HG02840 (cell line): ENCODE measurements around the gene NPPA.
"Not testable (repeated sequence)": the region's sequence is repeated elsewhere in the genome, so short reads cannot be mapped to it uniquely, and the experiment has no call there.

Experiments
- ATAC-seq: cut with Tn5 transposase; IDR thresholded peaks from one replicate; pipeline ENCODE4 v1.9.1; 2021; ENCODE audit warnings: mild to moderate bottlenecking, moderate library complexity, moderate number of reproducible peaks; ENCODE audit not compliant: unreplicated experiment, low FRiP score

The NPPA gene

DNA sequence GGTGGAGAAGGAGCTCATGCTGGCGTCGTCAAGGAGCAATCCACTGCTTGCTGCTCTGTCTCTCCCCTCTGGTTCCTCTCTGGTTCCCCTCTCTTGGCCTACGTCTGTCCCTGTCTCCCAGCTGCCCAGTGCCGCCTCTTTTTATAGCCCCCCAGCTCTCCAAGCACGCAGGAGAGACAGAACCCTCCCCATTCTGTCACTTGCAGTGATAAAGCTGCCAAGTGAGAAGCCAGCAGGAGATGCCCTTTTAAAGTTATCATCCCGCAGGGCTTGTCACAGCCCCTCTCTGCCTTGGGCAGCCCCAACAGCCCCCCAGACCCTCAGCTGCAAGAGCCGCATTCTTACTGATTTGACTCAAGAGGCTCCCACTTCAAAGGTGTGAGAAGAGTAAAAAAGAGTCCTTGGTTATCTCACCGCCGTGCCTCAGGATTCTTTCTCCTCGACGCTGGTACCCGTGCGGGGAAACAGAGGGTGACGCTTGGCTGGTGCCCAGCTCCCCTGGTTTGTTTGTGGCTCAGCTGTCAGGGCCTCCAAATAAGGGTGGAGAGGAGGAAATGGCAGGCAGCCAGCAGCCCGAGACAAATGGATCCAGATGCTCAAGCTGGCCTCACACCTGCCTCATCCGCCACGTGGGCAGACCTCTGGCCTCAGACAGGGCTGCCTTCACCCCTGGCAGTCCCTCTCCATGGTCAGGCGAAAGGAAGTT is at the start of gene NPPA:
Gene NPPA (minus strand): TSS at position 117 of the 706 bp plus-strand sequence. CDS start 99 bp downstream, at position 18.
- no peak for ATAC-seq

DNA sequence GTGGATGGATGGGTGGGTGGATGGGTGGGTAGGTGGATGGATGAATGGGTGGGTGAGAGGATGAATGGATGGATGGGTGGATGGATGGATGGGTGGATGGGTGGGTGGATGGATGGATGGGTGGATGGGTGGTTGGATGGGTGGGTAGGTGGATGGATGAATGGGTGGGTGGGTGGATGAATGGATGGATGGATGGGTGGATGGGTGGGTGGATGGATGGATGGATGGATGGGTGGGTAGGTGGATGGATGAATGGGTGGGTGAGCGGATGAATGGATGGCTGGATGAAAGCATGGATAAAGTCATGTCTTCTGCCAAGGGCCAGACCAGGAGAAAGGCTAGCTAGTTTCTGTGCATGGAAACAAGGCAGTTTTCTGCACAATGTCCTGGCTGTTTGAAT is 46.9 kb upstream of the NPPA start:
- ATAC-seq = not testable (repeated sequence)

DNA sequence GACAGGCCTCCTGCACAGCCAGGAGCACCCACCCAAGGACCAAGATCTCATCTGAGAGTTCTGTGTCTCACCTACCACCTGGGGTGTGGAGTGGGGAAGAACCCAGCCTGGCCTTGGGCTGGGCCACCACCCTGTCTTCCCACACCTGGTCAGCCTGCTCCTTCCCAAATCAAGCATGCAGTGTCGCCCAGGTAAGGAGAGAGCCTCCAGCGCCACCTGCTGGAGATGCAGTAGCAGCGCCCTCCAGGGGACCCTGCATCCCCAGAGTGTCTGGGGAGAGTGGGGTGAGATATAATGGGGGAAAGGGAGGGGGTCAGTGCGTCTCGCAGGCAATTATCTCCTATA is 46.3 kb upstream of the NPPA start:
- ATAC-seq = no peak

DNA sequence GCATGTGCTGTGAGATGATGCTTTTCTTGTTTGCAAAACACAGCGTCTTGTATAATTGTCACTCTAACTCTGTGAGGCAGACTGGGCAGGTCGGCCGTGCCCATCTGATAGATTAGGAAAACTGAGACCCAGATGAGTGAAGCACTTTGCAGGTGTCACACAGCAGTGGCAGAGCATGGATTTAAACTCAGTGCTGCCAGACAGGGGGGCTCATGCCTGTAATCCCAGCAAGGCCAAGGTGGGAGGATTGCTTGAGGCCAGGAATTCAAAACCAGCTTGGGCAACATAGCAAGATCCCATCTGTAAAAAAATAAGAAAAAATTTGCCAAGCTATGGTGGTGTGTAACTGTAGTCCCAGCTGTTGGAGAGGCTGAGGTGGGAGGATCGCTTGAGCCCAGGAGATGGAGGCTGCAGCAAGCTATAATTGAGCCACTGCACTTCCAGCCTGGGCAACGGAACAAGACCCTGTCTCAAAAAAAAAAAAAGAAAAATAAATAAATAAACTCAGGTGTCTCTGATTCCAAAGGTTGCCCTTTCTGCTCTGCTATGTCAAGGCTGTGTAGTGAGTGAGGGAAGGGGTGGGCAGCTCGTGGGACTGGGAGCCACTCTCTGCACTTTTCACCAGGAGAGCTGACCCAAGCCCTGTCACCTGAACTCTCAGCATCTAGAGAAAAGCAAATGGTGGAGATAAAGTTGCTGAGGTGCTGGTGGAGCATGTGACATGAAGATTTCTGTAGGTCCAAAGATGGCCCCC is 44.0 kb upstream of the NPPA start:
- ATAC-seq = no peak

- no peak for ATAC-seq
These were observed 41.3 kb upstream of the NPPA start for GRCh38 chr1:11888877-11889208.

DNA sequence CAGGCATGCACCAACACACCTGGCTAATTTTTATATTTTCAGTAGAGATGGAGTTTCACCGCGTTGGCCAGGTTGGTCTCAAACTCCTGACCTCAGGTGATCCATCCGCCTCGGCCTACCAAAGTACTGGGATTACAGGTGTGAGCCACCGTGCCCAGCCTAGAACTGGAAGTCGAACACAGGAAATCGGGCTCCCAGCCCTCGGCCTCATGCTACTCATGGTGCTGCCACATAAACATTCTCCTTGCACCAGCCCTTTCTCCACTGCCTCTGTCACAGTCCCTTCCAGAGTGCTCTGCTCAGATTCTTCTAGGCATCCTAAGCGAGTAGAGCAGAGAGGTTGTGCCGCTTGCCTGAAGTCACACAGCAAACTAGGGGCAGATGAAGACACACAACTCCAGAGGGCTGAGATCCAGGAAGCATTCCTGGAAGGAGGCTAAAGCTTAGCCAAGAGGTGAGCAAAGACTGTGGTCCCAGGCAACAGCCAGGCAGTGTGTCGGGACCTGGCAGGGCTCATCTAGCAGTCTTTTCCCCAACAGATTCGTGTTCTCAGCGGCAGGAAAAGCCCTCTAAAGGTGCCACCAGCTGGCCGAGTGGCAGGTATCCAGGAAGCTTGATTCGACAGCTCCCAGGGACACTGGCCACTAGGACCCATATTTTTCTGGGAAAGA is 40.8 kb upstream of the NPPA start:
- ATAC-seq = no peak

GRCh38 chr1:11887666-11888007 is 40.1 kb upstream of the NPPA start:
- no peak for ATAC-seq

- ATAC-seq = no peak
These were observed 39.5 kb upstream of the NPPA start for GRCh38 chr1:11886986-11887665.

DNA sequence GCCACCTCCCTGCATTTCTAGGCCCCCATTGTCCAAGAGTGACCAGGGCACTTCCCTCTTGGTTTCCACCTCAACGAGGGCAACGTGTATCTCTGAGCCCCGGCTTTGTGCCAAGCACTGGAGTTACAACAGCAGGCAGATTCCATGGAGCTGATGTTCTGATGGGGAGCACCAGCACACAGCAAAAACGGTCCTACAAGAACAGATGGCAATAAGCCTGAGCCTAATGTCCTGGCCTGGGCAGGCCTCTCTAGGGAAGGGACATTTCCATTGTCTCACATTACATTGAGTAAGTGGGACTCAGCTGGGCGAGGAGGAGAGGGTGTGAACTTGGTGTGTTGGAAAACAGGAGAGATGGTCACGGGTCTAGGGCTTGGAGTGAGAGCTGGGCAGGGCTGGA is 38.3 kb upstream of the NPPA start:
- ATAC-seq = no peak

- ATAC-seq = no peak
These were observed 35.4 kb upstream of the NPPA start for GRCh38 chr1:11882814-11883538.

GRCh38 chr1:11881749-11882441 is 34.3 kb upstream of the NPPA start:
- ATAC-seq = no peak

DNA sequence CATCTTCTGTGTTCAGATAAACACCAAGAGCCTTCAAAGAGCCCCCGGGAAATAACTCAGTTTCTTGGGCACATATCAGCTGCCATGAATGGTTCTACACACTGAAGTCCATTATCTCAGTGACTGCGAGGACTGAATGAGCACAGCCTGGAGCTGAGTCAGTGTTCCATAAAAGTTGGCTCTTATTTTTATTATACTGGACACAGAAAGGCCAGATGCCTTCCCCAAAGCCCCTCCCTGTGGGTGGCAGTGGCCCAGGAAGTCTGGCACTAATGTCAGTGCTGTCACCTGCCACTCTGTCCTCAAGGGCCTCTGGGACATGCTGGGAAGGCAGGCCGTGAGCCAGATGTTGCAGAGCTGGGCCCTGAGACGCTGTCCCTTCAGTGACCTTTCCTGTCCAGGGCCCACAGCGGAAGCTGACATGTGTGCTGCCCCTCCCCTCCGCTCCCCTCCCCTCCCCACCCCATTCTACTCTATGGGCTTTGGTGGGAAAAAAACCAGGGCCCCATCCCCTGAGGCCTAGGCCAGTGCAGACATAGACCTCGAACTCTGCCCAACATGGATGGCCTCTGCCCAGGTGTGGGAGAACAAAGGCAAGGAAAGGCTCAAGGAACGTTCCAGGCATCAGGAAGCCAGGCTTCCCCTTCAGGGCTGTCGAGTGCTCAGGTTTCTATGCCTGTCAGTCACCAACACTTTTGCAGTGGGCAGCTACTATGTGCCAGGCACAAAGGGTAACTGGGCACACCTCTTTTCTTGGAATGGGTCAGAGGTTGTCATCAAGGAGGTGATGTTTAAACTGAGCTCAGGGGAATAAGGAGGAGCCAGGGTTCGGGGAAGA is 33.5 kb upstream of the NPPA start:
- no peak for ATAC-seq

DNA sequence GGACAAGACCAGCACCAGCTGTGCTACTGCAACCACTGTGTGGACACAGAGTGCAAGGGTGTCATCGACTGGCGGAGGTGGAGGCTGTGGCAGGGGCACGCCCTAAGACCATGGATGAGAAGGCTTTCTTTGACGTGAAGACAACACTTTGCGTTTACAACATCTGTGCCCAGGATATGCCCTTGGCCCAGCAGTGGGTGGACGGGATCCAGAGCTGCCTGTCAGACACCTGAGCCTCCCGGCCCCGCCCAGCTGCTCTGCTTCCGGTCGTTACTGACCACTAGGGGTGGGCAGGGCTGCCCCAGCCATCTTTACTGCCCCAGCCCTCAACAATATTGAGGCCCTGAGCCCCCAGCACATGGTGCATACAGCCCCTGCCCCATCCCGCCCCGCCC is 32.6 kb upstream of the NPPA start:
- ATAC-seq = no peak

DNA sequence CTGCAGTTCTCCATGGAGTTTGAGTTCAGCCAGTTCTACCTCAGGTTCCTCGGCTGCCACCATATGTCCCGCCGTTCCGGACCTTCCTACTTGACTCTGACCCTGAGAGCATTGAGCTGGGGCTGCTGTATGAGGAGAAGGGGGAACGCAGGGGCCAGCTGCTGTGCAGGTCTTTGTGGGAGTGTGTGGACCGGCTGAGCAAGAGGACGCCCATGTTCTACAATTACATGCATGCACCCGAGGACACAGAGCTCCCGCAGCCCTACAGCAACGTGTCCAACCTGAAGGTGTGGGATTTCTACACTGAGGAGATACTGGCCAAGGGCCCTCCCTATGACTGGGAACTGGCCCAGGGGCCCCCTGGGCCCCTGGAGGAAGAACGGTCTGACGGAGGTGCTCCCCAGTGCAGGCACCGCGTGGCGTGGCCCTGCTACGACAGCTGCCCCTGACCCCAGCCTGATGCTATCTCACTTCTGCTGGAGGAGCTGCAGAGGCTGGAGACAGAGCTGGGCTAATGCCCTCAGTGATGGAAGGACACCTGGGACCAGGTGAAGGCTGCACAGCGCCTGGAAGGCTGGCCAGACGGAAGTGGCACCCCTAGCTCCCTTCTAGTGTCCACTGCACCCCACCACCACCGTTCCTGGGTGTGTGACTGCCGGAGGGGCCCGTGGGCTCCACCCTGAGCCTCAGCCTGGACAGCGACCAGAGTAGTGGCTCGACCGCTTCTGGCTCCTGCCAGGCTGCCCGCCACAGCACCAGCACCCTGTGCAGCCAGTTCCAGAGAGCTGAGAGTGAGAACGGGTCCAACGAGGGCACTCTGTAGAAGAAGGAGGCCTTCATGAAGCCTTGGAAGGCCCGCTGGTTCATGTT is 32.0 kb upstream of the NPPA start:
- ATAC-seq = no peak

DNA sequence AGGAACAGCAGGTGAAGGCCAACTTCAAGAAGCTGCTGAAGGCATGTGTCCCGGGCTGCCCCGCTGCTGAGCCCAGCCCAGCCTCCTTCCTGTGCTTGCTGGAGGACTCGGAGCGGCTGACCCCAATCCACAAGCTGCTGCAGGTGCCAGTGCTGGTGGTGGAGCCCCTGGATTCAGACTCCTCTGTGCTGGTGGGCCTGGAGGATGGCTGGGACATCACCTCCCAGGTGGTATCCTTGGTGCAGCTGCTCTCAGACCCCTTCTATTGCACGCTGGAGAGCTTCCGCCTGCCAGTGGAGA is 31.3 kb upstream of the NPPA start:
- no peak for ATAC-seq

- no peak for ATAC-seq
These were observed 30.7 kb upstream of the NPPA start for GRCh38 chr1:11878081-11878890.

- no peak for ATAC-seq
These were observed 29.5 kb upstream of the NPPA start for GRCh38 chr1:11877074-11877473.

DNA sequence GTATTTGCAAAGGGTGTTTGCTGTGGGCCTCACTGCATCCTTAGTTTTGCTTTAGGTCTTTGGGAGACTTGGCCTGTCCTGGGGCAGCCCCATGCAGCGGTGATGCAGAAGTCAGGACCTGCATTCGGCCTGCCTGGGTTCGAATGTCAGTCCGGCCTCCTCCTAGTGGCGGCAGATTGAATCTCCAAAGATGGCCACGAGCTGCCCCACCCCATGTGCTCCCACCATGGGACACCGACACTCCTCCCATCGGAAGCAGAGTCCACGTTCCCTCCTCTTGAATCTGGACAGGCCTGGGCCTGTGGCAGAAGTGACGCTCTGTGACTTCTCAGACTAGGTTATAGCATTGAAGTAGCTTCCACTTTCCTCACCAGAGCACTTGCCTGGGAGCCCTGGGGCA is 27.5 kb upstream of the NPPA start:
- ATAC-seq = no peak
